RWPE2 (cell line): ENCODE data around the gene AGPS.

ENCODE experiments used
- ATAC-seq: fragments of 200-7000 bp; cut with Tn5 transposase; 3 replicates; pipeline ENCODE4 v1.9.1; 2021; ENCODE audit warnings: low read depth
- DNase-seq: peaks from one replicate; pipeline ENCODE4 v3.0.0-alpha.2; 2020; ENCODE audit warnings: low spot score
- H3K27ac ChIP-seq: fragments of 450-650 bp; 2 replicates; pipeline ENCODE4 v1.5.1; 2017; ENCODE audit warnings: mild to moderate bottlenecking; ENCODE audit not compliant: poor library complexity, severe bottlenecking
- H3K27me3 ChIP-seq: fragments of 250-450 bp; sonication (Bioruptor Pico); 2 replicates; pipeline ENCODE4 v1.5.1; 2021; ENCODE audit warnings: mild to moderate bottlenecking, moderate library complexity; ENCODE audit not compliant: insufficient read depth, poor library complexity, severe bottlenecking
- H3K36me3 ChIP-seq: fragments of 250-450 bp; sonication (Bioruptor Pico); 2 replicates; pipeline ENCODE4 v1.5.1; 2020; ENCODE audit warnings: low read depth, mild to moderate bottlenecking, moderate library complexity
- H3K4me1 ChIP-seq: fragments of 250-450 bp; sonication (Bioruptor Pico); 2 replicates; pipeline ENCODE4 v1.5.1; 2021; ENCODE audit warnings: mild to moderate bottlenecking, moderate library complexity; ENCODE audit not compliant: insufficient read depth, poor library complexity, severe bottlenecking
- H3K4me3 ChIP-seq: fragments of 250-450 bp; sonication (Bioruptor Pico); 2 replicates; pipeline ENCODE4 v1.5.1; 2021; ENCODE audit warnings: mild to moderate bottlenecking, moderate library complexity; ENCODE audit not compliant: severe bottlenecking
- H3K9me3 ChIP-seq: fragments of 250-450 bp; sonication (Bioruptor Pico); 2 replicates; pipeline ENCODE4 v1.5.1; 2021; ENCODE audit warnings: mild to moderate bottlenecking, moderate library complexity; ENCODE audit not compliant: severe bottlenecking
- TF ChIP-seq, protein P1 (sequence below): fragments of 450-650 bp; IDR thresholded peaks from one replicate; pipeline ENCODE4 v1.5.1; 2017; ENCODE audit warnings: mild to moderate bottlenecking, moderate library complexity; ENCODE audit not compliant: poor library complexity, severe bottlenecking

Gene AGPS

DNA sequence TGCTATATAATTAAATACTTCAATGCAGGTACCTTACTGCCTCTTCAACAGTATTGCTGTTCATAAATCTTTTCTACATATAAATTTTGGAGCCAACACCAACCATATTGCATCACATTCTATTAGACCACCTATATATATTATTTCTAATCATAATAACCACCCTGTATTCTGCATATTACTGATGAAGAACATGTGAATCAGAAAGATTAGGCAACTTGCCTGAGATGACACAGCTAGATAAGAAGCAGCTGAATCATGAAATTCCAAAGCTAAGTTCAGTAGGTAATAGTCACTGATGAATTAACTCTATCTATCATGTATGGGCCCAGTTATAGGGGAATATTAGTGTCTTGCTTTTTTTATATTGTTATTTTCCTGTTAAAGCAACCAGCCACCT is 161.8 kb downstream of the AGPS start:
- H3K4me1 ChIP-seq = peaks cover 4% of the 10 kb centered on the region
- no peaks in the 10 kb centered on the region for H3K36me3 ChIP-seq
- no peaks in the 10 kb centered on the region for H3K27me3 ChIP-seq
- no peaks in the 10 kb centered on the region for H3K9me3 ChIP-seq
- ATAC-seq (no peak), DNase-seq (no peak)
- no peak overlapping the region for H3K4me3 ChIP-seq
- H3K27ac ChIP-seq = no peak overlapping the region
- TF ChIP-seq, protein P1, sequence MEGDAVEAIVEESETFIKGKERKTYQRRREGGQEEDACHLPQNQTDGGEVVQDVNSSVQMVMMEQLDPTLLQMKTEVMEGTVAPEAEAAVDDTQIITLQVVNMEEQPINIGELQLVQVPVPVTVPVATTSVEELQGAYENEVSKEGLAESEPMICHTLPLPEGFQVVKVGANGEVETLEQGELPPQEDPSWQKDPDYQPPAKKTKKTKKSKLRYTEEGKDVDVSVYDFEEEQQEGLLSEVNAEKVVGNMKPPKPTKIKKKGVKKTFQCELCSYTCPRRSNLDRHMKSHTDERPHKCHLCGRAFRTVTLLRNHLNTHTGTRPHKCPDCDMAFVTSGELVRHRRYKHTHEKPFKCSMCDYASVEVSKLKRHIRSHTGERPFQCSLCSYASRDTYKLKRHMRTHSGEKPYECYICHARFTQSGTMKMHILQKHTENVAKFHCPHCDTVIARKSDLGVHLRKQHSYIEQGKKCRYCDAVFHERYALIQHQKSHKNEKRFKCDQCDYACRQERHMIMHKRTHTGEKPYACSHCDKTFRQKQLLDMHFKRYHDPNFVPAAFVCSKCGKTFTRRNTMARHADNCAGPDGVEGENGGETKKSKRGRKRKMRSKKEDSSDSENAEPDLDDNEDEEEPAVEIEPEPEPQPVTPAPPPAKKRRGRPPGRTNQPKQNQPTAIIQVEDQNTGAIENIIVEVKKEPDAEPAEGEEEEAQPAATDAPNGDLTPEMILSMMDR = no peak

DNA sequence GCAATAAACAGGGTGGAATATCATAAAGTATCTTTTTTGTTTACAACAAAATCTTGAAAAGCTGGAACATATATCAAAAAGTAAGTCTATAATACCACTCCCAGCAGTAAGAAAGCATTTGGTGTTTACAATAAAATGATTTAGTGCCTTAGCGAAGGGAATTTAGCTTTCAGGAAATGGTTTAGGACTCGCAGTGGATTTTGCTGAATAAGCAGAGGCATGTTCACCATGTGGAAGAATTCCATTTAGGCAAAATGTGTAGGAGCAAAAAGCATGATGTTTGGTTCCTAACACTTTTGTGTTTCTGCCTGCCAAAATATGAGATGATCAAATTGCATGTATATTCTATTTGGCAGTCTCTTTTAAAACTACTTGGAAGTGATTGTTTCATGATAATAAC is 163.6 kb downstream of the AGPS start:
- Histone ChIP-seq H3K4me3 (no peak overlapping the region), H3K36me3 (no peaks in the 10 kb centered on the region), H3K27me3 (no peaks in the 10 kb centered on the region), H3K27ac (no peak overlapping the region), H3K9me3 (no peaks in the 10 kb centered on the region), H3K4me1 (peaks cover 4% of the 10 kb centered on the region)
- ATAC-seq = no peak
- no peak for DNase-seq
- TF ChIP-seq, protein P1 = no peak

DNA sequence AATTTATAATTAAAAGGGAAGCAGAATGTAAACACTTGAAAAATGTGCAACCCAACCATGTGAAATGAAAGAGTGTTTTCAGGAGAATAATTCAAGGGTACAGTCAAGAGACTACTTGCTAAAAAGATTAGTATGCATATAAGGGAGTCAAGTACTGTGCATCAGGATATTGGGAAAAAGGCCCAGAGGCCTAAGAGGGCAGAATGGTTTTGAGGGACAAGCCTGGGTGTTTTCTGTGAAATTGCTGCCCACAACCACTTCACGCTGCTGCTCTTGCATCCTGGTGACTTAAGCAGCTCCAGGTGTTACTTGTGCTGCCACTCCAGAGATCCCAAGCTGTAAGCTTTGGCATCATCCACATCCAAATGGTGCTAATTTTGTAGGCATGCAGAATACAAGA is 165.2 kb downstream of the AGPS start:
- Histone ChIP-seq H3K4me1 (peaks cover 4% of the 10 kb centered on the region), H3K27me3 (no peaks in the 10 kb centered on the region), H3K27ac (no peak overlapping the region), H3K4me3 (no peak overlapping the region), H3K36me3 (no peaks in the 10 kb centered on the region), H3K9me3 (no peaks in the 10 kb centered on the region)
- DNase-seq (no peak), ATAC-seq (no peak)
- TF ChIP-seq, protein P1 = no peak

DNA sequence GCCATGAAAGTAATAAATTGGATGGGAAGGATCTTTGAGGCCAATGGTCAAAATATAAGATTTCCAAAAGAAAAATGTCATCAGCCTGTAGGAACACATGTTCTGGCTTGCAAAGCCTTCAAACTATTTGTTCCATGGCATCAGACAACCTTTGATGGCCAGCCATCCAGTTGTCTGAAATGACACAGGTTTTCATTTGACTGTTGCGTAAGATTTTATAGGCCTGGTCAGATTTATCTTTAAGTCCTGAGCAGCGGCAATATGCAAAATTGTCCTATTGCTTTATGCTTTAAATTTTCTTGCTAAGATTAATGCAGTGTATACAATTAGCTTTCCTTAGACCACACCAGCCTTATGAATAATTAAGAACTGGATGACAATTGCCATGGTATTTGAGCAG is 167.1 kb downstream of the AGPS start:
- Histone ChIP-seq H3K4me1 (no peaks in the 10 kb centered on the region), H3K27ac (no peak overlapping the region), H3K4me3 (no peak overlapping the region), H3K36me3 (no peaks in the 10 kb centered on the region), H3K27me3 (peaks cover 3% of the 10 kb centered on the region), H3K9me3 (no peaks in the 10 kb centered on the region)
- ATAC-seq (no peak), DNase-seq (no peak)
- TF ChIP-seq, protein P1 = no peak

DNA sequence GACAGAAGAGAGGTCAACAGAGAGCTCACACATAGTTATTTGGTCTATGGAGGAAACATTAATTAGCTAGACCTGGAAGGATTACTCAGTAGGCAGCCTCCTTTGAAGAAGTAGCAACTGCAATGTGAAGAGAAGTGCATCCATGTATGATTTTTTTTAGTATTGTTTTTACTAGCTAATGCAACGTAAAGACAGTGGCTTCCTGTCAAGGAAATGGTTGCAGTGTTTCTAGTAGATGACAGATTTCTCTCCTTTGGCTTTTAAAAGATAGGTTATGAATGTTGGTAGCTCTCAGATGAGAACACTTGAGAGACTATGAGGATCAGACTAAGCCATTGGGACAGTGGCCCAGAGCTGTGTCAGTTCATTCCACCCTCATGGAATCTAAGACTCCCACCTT is 175.8 kb downstream of the AGPS start:
- Histone ChIP-seq H3K27ac (no peak overlapping the region), H3K4me1 (no peaks in the 10 kb centered on the region), H3K27me3 (peaks cover 2% of the 10 kb centered on the region), H3K4me3 (no peak overlapping the region), H3K36me3 (no peaks in the 10 kb centered on the region), H3K9me3 (no peaks in the 10 kb centered on the region)
- TF ChIP-seq, protein P1 = no peak
- ATAC-seq (no peak), DNase-seq (no peak)
